IPS-18c (cell line): ENCODE results near the gene TIGIT.

Experiments used
- H3K4me3 ChIP-seq: 2 replicates; pipeline ENCODE4 v1.7.0; 2013; ENCODE audit warnings: low read depth, mild to moderate bottlenecking, low read length, moderate library complexity; ENCODE audit not compliant: insufficient read depth
- H3K9me3 ChIP-seq: one replicate; pipeline ENCODE4 v1.6.1; 2013; ENCODE audit warnings: mild to moderate bottlenecking, low read length, moderate library complexity; ENCODE audit not compliant: control insufficient read depth, insufficient read depth

TIGIT gene

GRCh38 chr3:114333180-114333922, 39.5 kb downstream of the TIGIT start:
- no peaks in the 10 kb centered on the region for H3K9me3 ChIP-seq

GRCh38 chr3:114333923-114334240, 40.1 kb downstream of the TIGIT start:
- Histone ChIP-seq H3K4me3 (no peak overlapping the region), H3K9me3 (no peaks in the 10 kb centered on the region)

More at GRCh38 chr3:114333180-114333922, 39.5 kb downstream of the TIGIT start:
- H3K4me3 ChIP-seq: no peak overlapping the region

GRCh38 chr3:114336122-114336697, 42.4 kb downstream of the TIGIT start:
- no peaks in the 10 kb centered on the region for H3K9me3 ChIP-seq
- H3K4me3 ChIP-seq: no peak overlapping the region

- Histone ChIP-seq H3K4me3 (no peak overlapping the region), H3K9me3 (no peaks in the 10 kb centered on the region)
These were observed 43.0 kb downstream of the TIGIT start for GRCh38 chr3:114336857-114337256.

- H3K4me3 ChIP-seq: no peak overlapping the region
- no peaks in the 10 kb centered on the region for H3K9me3 ChIP-seq
These were observed 45.0 kb downstream of the TIGIT start for GRCh38 chr3:114338651-114339357.

- Histone ChIP-seq H3K4me3 (no peak overlapping the region), H3K9me3 (no peaks in the 10 kb centered on the region)
These were observed 50.7 kb downstream of the TIGIT start for GRCh38 chr3:114344492-114344891.

GRCh38 chr3:114350271-114350670, 56.4 kb downstream of the TIGIT start:
- Histone ChIP-seq H3K4me3 (no peak overlapping the region), H3K9me3 (no peaks in the 10 kb centered on the region)

GRCh38 chr3:114350690-114351089, 56.9 kb downstream of the TIGIT start:
- H3K4me3 ChIP-seq: no peak overlapping the region
- H3K9me3 ChIP-seq: no peaks in the 10 kb centered on the region

GRCh38 chr3:114351123-114351821, 57.4 kb downstream of the TIGIT start:
- no peaks in the 10 kb centered on the region for H3K9me3 ChIP-seq

GRCh38 chr3:114351822-114352145, 58.0 kb downstream of the TIGIT start:
- H3K9me3 ChIP-seq: no peaks in the 10 kb centered on the region
- H3K4me3 ChIP-seq: no peak overlapping the region

More at GRCh38 chr3:114351123-114351821, 57.4 kb downstream of the TIGIT start:
- no peak overlapping the region for H3K4me3 ChIP-seq

- no peak overlapping the region for H3K4me3 ChIP-seq
- no peaks in the 10 kb centered on the region for H3K9me3 ChIP-seq
These were observed 61.8 kb downstream of the TIGIT start for GRCh38 chr3:114355653-114356052.

- Histone ChIP-seq H3K9me3 (no peaks in the 10 kb centered on the region), H3K4me3 (no peak overlapping the region)
These were observed 62.2 kb downstream of the TIGIT start for GRCh38 chr3:114356066-114356465.

GRCh38 chr3:114356525-114356924, 62.7 kb downstream of the TIGIT start:
- Histone ChIP-seq H3K4me3 (no peak overlapping the region), H3K9me3 (no peaks in the 10 kb centered on the region)
